Measurements from ENCODE around the gene GRIN1. TPM values are rescaled to one million over a fixed set of nuclear protein-coding genes. Genes with fewer than 3 reads are reported as not detected.

Gene GRIN1
- total and polyA plus RNA-seq, 2 of the 13 experiments (the other 11 are each of a cell fraction or from before 2014, with no cell fraction given), result 0.13 TPM; not detected in 1

DNA sequence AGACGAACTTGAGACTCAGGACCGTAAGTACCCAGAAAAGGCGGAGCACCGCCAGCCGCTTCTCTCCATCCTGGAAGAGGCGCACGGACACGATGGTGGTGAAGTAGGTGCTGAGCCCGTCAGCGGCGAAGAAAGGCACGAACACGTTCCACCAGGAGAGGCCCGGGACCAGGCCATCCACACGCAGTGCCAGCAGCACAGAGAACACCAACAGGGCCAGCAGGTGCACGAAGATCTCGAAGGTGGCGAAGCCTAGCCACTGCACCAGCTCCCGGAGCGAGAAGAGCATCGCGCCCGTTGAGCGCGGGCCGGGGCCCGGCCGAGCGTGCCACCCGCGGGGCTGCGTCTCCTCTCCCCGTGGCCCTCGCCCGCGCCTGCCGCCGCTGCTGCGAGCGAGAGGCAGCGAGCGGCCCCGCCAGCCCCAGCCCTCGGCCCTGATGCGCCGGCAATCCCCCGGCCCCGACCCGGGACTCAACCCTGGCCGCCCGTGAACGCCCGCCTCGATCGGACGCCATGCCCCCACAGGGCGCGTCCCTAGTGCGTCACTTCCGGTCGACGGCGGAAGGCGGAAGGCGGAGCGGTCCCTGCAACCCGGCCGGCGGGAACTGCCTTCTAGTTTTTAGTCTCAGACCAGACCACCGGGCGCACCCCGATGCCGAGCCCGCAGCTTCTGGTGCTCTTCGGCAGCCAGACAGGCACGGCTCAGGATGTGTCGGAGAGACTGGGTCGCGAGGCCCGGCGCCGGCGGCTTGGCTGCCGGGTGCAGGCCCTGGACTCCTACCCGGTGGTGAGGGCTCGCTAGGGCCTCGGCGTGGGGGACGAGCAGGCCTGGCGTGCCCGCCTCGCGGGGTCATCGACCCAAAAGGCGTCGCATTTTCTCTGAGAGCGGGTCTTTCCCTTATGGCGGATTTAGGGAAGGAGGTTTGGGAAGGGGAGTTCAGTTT is 66.4 kb downstream of the GRIN1 start, which contains the start of the genes NDOR1 and TMEM203 (continued):
- TF ChIP-seq, protein P1, sequence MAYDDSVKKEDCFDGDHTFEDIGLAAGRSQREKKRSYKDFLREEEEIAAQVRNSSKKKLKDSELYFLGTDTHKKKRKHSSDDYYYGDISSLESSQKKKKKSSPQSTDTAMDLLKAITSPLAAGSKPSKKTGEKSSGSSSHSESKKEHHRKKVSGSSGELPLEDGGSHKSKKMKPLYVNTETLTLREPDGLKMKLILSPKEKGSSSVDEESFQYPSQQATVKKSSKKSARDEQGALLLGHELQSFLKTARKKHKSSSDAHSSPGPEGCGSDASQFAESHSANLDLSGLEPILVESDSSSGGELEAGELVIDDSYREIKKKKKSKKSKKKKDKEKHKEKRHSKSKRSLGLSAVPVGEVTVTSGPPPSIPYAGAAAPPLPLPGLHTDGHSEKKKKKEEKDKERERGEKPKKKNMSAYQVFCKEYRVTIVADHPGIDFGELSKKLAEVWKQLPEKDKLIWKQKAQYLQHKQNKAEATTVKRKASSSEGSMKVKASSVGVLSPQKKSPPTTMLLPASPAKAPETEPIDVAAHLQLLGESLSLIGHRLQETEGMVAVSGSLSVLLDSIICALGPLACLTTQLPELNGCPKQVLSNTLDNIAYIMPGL (CRISPR knock-in tag; IDR thresholded peaks at IDR 0.05; ENCODE audit: borderline replicate concordance in 1 of 2, low read depth in 1 of 2), result peak; percentile 69 to 73; a peak in 3 of 4 replicates
- TF ChIP-seq NKX3-1 (CRISPR knock-in tag; IDR thresholded peaks at IDR 0.05) (0 out of 2 replicates have a peak, but pooled peaks have one; percentile 28), ZNF776 (CRISPR knock-in tag; IDR thresholded peaks at IDR 0.05) (peak; percentile 49; the same call in 1 of the 2 replicates), CBFB (CRISPR knock-in tag; IDR thresholded peaks at IDR 0.05) (peak; percentile 9; the same call in 1 of the 2 replicates), GTF2F1 (IDR thresholded peaks at IDR 0.05; ENCODE audit: low read length) (no peak), PRMT3 (CRISPR knock-in tag; IDR thresholded peaks at IDR 0.05; ENCODE audit: borderline replicate concordance, low read depth) (no peak), NR2C2 (CRISPR knock-in tag; IDR thresholded peaks at IDR 0.05; ENCODE audit: borderline replicate concordance) (peak; percentile 73), ZNF589 (CRISPR knock-in tag; conservative IDR thresholded peaks at IDR 0.05) (0 out of 2 replicates have a peak, but pooled peaks have one; percentile 68), TBX2 (CRISPR knock-in tag; IDR thresholded peaks at IDR 0.05; ENCODE audit: borderline replicate concordance) (peak; percentile 12; the same call in 1 of the 2 replicates), U2AF2 (IDR thresholded peaks at IDR 0.05; ENCODE audit: low read depth, low read length) (no peak), REXO4 (CRISPR knock-in tag; IDR thresholded peaks at IDR 0.05; ENCODE audit: borderline replicate concordance) (no peak), TBP (CRISPR knock-in tag; IDR thresholded peaks at IDR 0.05) (0 out of 2 replicates have a peak, but pooled peaks have one; percentile 13), BCL6 (CRISPR knock-in tag; IDR thresholded peaks at IDR 0.05) (0 out of 2 replicates have a peak, but pooled peaks have one; percentile 23), ZNF30 (CRISPR knock-in tag; IDR thresholded peaks at IDR 0.05) (0 out of 2 replicates have a peak, but pooled peaks have one; percentile 40)
- TF ChIP-seq, protein P2, sequence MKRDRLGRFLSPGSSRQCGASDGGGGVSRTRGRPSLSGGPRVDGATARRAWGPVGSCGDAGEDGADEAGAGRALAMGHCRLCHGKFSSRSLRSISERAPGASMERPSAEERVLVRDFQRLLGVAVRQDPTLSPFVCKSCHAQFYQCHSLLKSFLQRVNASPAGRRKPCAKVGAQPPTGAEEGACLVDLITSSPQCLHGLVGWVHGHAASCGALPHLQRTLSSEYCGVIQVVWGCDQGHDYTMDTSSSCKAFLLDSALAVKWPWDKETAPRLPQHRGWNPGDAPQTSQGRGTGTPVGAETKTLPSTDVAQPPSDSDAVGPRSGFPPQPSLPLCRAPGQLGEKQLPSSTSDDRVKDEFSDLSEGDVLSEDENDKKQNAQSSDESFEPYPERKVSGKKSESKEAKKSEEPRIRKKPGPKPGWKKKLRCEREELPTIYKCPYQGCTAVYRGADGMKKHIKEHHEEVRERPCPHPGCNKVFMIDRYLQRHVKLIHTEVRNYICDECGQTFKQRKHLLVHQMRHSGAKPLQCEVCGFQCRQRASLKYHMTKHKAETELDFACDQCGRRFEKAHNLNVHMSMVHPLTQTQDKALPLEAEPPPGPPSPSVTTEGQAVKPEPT (CRISPR knock-in tag; IDR thresholded peaks at IDR 0.05; ENCODE audit: low read depth), result 0 out of 2 replicates have a peak, but pooled peaks have one; percentile 43
- TF ChIP-seq, protein P3, sequence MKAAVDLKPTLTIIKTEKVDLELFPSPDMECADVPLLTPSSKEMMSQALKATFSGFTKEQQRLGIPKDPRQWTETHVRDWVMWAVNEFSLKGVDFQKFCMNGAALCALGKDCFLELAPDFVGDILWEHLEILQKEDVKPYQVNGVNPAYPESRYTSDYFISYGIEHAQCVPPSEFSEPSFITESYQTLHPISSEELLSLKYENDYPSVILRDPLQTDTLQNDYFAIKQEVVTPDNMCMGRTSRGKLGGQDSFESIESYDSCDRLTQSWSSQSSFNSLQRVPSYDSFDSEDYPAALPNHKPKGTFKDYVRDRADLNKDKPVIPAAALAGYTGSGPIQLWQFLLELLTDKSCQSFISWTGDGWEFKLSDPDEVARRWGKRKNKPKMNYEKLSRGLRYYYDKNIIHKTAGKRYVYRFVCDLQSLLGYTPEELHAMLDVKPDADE (CRISPR knock-in tag; IDR thresholded peaks at IDR 0.05), result 0 out of 2 replicates have a peak, but pooled peaks have one; percentile 43
- TF ChIP-seq, protein P4, sequence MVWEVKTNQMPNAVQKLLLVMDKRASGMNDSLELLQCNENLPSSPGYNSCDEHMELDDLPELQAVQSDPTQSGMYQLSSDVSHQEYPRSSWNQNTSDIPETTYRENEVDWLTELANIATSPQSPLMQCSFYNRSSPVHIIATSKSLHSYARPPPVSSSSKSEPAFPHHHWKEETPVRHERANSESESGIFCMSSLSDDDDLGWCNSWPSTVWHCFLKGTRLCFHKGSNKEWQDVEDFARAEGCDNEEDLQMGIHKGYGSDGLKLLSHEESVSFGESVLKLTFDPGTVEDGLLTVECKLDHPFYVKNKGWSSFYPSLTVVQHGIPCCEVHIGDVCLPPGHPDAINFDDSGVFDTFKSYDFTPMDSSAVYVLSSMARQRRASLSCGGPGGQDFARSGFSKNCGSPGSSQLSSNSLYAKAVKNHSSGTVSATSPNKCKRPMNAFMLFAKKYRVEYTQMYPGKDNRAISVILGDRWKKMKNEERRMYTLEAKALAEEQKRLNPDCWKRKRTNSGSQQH (CRISPR knock-in tag; IDR thresholded peaks at IDR 0.05; ENCODE audit: low read depth), result peak; percentile 94

Measured in HepG2 (cell line).